ENCODE data around the gene MFSD12.

MFSD12 gene

GRCh38 chr19:3555653-3556422 is 1.5 kb downstream of the MFSD12 start:
- no peak for TF ChIP-seq CTCF (IDR thresholded peaks at IDR 0.05)
- Histone ChIP-seq H3K27me3 (no peaks in the 10 kb centered on the region), H3K4me1 (ENCODE audit: control insufficient read depth in 1 of 2, insufficient read depth in 1 of 2, low read depth in 1 of 2, low read length in 1 of 2) (peaks cover 51 to 56% of the 10 kb centered on the region in 2 experiments), H3K4me3 (ENCODE audit: low read depth in 1 of 2, low read length in 1 of 2) (peak overlapping the region; percentile 74), H3K9me3 (no peaks in the 10 kb centered on the region), H3K27ac (peak overlapping the region; percentile 91), H3K36me3 (no peaks in the 10 kb centered on the region)

- H3K9me3 ChIP-seq: no peaks in the 10 kb centered on the region
- H3K27me3 ChIP-seq: no peaks in the 10 kb centered on the region
- H3K4me3 ChIP-seq (ENCODE audit: low read depth in 1 of 2, low read length in 1 of 2): peak overlapping the region; percentile 8 to 37
- H3K4me1 ChIP-seq (ENCODE audit: control insufficient read depth in 1 of 2, insufficient read depth in 1 of 2, low read depth in 1 of 2, low read length in 1 of 2): peaks cover 57 to 61% of the 10 kb centered on the region in 2 experiments
- H3K36me3 ChIP-seq: no peaks in the 10 kb centered on the region
- H3K27ac ChIP-seq: peak overlapping the region; percentile 91
- no peak for TF ChIP-seq CTCF (IDR thresholded peaks at IDR 0.05)
Observed at GRCh38 chr19:3554254-3555083, 2.9 kb downstream of the MFSD12 start.

- no peaks in the 10 kb centered on the region for H3K27me3 ChIP-seq
- TF ChIP-seq CTCF (IDR thresholded peaks at IDR 0.05): no peak
- peak overlapping the region; percentile 96 for H3K27ac ChIP-seq
- peaks cover 71 to 72% of the 10 kb centered on the region in 2 experiments for H3K4me1 ChIP-seq (ENCODE audit: control insufficient read depth in 1 of 2, insufficient read depth in 1 of 2, low read depth in 1 of 2, low read length in 1 of 2)
- no peaks in the 10 kb centered on the region for H3K9me3 ChIP-seq
- peaks cover 7% of the 10 kb centered on the region for H3K36me3 ChIP-seq
- no peak overlapping the region for H3K4me3 ChIP-seq (ENCODE audit: low read depth in 1 of 2, low read length in 1 of 2)
Observed at GRCh38 chr19:3551792-3552095, 5.6 kb downstream of the MFSD12 start.

DNA sequence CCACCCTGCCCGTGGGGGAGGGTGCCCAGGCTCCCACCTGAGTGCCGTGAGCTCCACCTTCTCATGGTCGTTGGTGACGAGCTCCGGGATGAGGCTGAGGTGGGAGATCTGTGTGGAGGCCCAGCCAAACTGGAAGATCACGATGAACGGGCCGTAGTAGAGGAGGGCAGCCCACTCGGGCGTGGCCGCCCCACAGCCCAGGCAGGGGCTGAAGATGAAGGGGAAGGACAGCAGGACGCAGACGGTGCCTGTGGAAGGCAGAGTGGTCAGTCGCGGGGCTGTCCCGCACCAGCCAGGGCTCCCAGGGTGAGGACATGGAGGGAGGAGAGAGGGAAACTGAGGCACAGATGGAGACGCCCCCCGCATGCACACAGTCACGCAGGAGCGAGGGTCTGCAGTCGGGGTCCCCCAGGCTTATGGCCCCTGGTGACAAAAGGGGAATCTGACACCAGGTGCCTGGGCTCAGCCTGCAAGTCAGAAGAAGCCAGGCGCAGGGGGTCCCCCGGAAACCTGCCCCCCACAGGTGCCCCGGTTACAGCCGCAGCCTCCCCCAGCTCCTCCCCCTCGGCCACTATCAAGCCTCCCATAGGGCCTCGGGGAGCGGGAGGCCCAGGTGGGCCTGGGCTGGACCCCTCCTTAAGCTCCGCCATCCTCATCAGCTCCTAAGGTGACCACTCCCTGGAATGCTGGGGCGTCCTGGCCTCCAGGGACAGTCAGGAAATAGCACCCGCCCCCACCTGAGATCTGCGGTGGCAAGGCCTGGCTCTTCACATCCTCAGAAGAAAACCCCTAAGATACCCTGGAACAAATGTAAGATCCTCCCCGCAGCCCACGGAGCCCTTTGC is 6.2 kb downstream of the MFSD12 start:
- Histone ChIP-seq H3K4me3 (ENCODE audit: low read depth in 1 of 2, low read length in 1 of 2) (no peak overlapping the region), H3K4me1 (ENCODE audit: control insufficient read depth in 1 of 2, insufficient read depth in 1 of 2, low read depth in 1 of 2, low read length in 1 of 2) (peaks cover 65 to 66% of the 10 kb centered on the region in 2 experiments), H3K27me3 (no peaks in the 10 kb centered on the region), H3K36me3 (peaks cover 10% of the 10 kb centered on the region), H3K27ac (peak overlapping the region; percentile 96), H3K9me3 (no peaks in the 10 kb centered on the region)
- no peak for TF ChIP-seq CTCF (IDR thresholded peaks at IDR 0.05)

DNA sequence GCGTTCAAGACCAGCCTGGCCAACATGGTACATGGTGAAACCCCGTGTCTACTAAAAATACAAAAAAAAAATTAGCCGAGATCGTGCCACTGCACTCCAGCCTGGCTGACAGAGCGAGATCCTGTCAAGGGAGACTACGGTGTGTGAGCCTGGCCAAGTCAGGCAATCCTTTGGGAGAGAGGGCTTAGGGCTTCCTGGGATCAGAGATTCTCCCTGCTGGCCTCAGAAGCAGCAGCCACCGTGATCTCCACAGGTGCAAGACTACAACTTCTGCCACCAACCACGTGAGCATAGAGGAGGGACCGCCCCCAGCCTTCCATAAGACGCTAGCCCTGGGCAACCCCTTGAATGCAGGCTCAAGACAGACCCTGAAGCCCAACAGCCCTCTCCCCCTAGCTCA is 7.6 kb downstream of the MFSD12 start:
- Histone ChIP-seq H3K4me3 (ENCODE audit: low read depth in 1 of 2, low read length in 1 of 2) (no peak overlapping the region), H3K27me3 (no peaks in the 10 kb centered on the region), H3K9me3 (no peaks in the 10 kb centered on the region), H3K27ac (peak overlapping the region; percentile 96), H3K4me1 (ENCODE audit: control insufficient read depth in 1 of 2, insufficient read depth in 1 of 2, low read depth in 1 of 2, low read length in 1 of 2) (peaks cover 55 to 61% of the 10 kb centered on the region in 2 experiments), H3K36me3 (peaks cover 24% of the 10 kb centered on the region)
- no peak for TF ChIP-seq CTCF (IDR thresholded peaks at IDR 0.05)

Data from neutrophil (primary cell).